ENCODE results near the gene ELFN2.

The ELFN2 gene

DNA sequence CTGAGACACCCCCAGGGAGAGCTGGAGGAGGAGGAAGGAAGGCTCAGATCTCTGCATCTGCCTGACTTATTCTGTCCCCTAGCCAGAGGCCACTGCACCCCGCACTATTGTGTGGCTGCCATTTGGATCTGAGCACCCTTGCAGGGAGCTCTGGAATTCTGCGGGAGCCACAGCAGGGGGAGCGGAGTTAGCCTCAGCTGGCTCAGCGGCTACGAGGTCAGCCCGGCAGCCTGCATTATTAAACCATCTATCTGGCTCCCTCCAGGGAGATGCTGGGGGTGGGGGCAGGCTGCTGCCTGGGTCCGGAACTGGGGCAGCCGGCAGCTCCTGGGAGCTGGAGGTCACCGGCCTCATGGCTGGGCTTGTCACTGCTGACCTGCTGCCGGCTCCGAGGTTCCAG lies 6.5 kb upstream of the ELFN2 start:
- Histone ChIP-seq H3K4me1 (no peaks in the 10 kb centered on the region), H3K27ac (no peak overlapping the region), H3K9me3 (ENCODE audit: control insufficient read depth, low read length) (no peaks in the 10 kb centered on the region), H3K36me3 (ENCODE audit: control insufficient read depth, insufficient read depth, low read length) (no peaks in the 10 kb centered on the region), H3K9ac (no peak overlapping the region), H3K27me3 (ENCODE audit: control insufficient read depth, insufficient read depth, low read length) (peaks cover 1% of the 10 kb centered on the region), H3K79me2 (no peaks in the 10 kb centered on the region), H3K4me3 (ENCODE audit: low read depth, low read length) (no peak overlapping the region), H3K4me2 (ENCODE audit: low read length) (no peak overlapping the region), H2AFZ (no peak overlapping the region)
- TF ChIP-seq, protein P1, sequence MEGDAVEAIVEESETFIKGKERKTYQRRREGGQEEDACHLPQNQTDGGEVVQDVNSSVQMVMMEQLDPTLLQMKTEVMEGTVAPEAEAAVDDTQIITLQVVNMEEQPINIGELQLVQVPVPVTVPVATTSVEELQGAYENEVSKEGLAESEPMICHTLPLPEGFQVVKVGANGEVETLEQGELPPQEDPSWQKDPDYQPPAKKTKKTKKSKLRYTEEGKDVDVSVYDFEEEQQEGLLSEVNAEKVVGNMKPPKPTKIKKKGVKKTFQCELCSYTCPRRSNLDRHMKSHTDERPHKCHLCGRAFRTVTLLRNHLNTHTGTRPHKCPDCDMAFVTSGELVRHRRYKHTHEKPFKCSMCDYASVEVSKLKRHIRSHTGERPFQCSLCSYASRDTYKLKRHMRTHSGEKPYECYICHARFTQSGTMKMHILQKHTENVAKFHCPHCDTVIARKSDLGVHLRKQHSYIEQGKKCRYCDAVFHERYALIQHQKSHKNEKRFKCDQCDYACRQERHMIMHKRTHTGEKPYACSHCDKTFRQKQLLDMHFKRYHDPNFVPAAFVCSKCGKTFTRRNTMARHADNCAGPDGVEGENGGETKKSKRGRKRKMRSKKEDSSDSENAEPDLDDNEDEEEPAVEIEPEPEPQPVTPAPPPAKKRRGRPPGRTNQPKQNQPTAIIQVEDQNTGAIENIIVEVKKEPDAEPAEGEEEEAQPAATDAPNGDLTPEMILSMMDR (IDR thresholded peaks at IDR 0.05) = no peak

DNA sequence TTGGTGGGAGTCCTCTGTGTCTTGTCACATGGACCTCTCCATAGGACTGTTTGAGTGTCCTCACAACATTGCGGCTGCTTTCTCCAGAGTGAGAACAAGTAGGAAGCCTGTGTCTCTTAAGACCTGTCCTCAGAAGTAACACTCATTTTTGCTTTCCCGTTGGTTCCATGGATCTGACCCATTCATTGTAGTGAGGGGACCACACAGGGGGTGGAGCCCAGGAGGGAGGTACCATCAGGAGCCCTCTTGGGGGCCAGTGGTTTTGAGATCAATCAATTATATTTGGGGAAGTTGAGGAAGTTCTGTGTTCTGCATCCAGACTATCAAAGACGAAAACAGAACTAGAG lies 5.4 kb upstream of the ELFN2 start:
- H3K27ac ChIP-seq = no peak overlapping the region

DNA sequence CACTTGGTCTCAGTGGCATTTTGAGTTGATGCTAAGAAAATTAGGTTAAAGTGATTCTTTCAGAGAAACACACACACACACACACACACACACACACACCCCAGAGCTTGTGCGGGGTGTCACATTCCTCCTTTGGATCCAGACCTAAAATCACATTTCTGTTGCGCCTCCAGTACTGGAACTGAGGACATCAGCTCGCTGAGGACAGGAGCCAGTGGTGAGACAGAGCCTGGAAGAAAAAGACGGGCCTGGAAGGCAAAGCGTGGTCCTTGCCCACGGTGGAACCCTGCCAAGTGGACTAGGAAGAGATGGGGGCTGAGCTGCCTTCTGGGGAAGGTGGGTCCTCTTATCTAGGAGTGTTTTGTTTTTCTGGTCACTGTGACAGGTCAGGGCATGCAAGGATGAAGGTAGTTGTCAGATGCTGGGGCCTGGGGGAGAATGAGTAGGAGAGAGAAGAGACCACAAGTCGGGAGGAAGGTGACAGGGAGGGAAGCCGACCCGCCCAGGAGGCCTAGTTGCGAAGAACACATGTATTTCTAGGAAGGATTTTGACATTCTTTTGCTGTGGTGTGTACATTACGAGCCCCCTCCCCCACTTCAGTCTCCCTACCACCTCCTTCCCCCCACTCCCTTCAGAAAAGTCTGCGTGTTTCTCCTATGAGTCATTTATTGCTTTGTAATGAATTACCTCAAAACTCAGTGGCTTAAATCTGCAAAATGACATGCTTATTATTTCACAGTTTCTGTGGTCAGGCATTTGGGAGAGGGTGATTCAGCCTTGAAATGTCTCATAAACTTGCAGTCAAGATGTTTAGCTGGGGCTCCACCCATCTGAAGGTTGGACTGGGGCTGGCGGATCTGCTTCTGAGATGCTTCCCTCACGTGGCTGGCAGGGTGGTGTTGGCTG lies 4.8 kb upstream of the ELFN2 start:
- TF ChIP-seq, protein P1 (IDR thresholded peaks at IDR 0.05) = no peak
- Histone ChIP-seq H3K4me1 (no peaks in the 10 kb centered on the region), H3K27ac (no peak overlapping the region), H2AFZ (no peak overlapping the region), H3K27me3 (ENCODE audit: control insufficient read depth, insufficient read depth, low read length) (peaks cover 7% of the 10 kb centered on the region), H3K9me3 (ENCODE audit: control insufficient read depth, low read length) (no peaks in the 10 kb centered on the region), H3K4me3 (ENCODE audit: low read depth, low read length) (no peak overlapping the region), H3K9ac (no peak overlapping the region), H3K36me3 (ENCODE audit: control insufficient read depth, insufficient read depth, low read length) (no peaks in the 10 kb centered on the region), H3K4me2 (ENCODE audit: low read length) (no peak overlapping the region), H3K79me2 (no peaks in the 10 kb centered on the region)

More for the DNA sequence above, 5.4 kb upstream of the ELFN2 start:
- no peaks in the 10 kb centered on the region for H3K4me1 ChIP-seq
- no peak overlapping the region for H3K4me2 ChIP-seq (ENCODE audit: low read length)
- TF ChIP-seq, protein P1 (IDR thresholded peaks at IDR 0.05) = no peak
- no peaks in the 10 kb centered on the region for H3K9me3 ChIP-seq (ENCODE audit: control insufficient read depth, low read length)
- peaks cover 7% of the 10 kb centered on the region for H3K27me3 ChIP-seq (ENCODE audit: control insufficient read depth, insufficient read depth, low read length)
- no peaks in the 10 kb centered on the region for H3K79me2 ChIP-seq
- H3K9ac ChIP-seq = no peak overlapping the region
- H3K4me3 ChIP-seq (ENCODE audit: low read depth, low read length) = no peak overlapping the region
- no peaks in the 10 kb centered on the region for H3K36me3 ChIP-seq (ENCODE audit: control insufficient read depth, insufficient read depth, low read length)
- no peak overlapping the region for H2AFZ ChIP-seq

DNA sequence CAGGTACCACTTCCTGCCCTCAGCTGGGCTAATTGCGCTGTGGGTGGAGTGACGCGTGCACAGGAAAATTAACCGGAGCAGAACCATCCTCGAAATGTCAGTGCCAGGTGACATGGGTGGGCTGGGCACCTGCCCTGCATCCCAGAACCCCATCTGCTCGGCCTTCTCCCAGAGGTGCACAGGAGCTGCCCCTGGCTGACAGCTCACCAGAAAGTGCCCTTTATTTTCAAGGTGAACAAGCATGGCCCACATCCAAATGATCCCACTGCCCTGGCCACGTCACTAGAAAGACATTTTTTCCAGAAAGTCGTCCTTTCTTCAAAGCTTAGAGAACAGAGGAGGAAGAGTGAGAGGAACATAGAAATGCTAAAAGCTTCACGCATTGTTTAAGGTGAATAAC lies 4.1 kb upstream of the ELFN2 start:
- Histone ChIP-seq H2AFZ (no peak overlapping the region), H3K4me3 (ENCODE audit: low read depth, low read length) (no peak overlapping the region), H3K4me1 (no peaks in the 10 kb centered on the region), H3K36me3 (ENCODE audit: control insufficient read depth, insufficient read depth, low read length) (no peaks in the 10 kb centered on the region), H3K9ac (no peak overlapping the region), H3K27ac (no peak overlapping the region), H3K9me3 (ENCODE audit: control insufficient read depth, low read length) (no peaks in the 10 kb centered on the region), H3K27me3 (ENCODE audit: control insufficient read depth, insufficient read depth, low read length) (peaks cover 7% of the 10 kb centered on the region), H3K79me2 (no peaks in the 10 kb centered on the region), H3K4me2 (ENCODE audit: low read length) (no peak overlapping the region)
- TF ChIP-seq, protein P1 (IDR thresholded peaks at IDR 0.05) = no peak

- Histone ChIP-seq H3K36me3 (ENCODE audit: control insufficient read depth, insufficient read depth, low read length) (no peaks in the 10 kb centered on the region), H2AFZ (no peak overlapping the region), H3K9ac (no peak overlapping the region), H3K27ac (no peak overlapping the region), H3K79me2 (no peaks in the 10 kb centered on the region), H3K4me1 (no peaks in the 10 kb centered on the region), H3K4me2 (ENCODE audit: low read length) (no peak overlapping the region), H3K27me3 (ENCODE audit: control insufficient read depth, insufficient read depth, low read length) (peaks cover 7% of the 10 kb centered on the region), H3K4me3 (ENCODE audit: low read depth, low read length) (no peak overlapping the region), H3K9me3 (ENCODE audit: control insufficient read depth, low read length) (no peaks in the 10 kb centered on the region)
- TF ChIP-seq, protein P1 (IDR thresholded peaks at IDR 0.05) = no peak
Measured at GRCh38 chr22:37430941-37431340, 3.7 kb upstream of the ELFN2 start.

Measured in parathyroid adenoma (tissue), 2 donors.